ENCODE data around the gene HSD17B1.

HSD17B1 gene

GRCh38 chr17:42514867-42515266 is 37.9 kb upstream of the HSD17B1 start:
- Histone ChIP-seq H3K4me1 (ENCODE audit: low read length) (no peaks in the 10 kb centered on the region), H3F3A (ENCODE audit: insufficient read depth, low read length) (no peaks in the 10 kb centered on the region), H3K4me3 (ENCODE audit: low read length) (no peak overlapping the region), H3K9me3 (replicated peaks; ENCODE audit: insufficient read depth, low read length) (no peaks in the 10 kb centered on the region), H3K27me3 (replicated peaks; ENCODE audit: insufficient read depth, low read length) (no peaks in the 10 kb centered on the region), H3K9me2 (replicated peaks; ENCODE audit: insufficient read depth, low read length) (no peaks in the 10 kb centered on the region), H2AFZ (ENCODE audit: low read length) (no peak overlapping the region), H3K27ac (ENCODE audit: low read length) (no peak overlapping the region), H3K4me2 (ENCODE audit: low read depth, low read length) (no peak overlapping the region), H4K20me1 (ENCODE audit: insufficient read depth, low read length) (no peaks in the 10 kb centered on the region), H3K79me2 (ENCODE audit: low read length) (no peaks in the 10 kb centered on the region), H3K9ac (ENCODE audit: low read length) (no peak overlapping the region), H3K36me3 (replicated peaks; ENCODE audit: insufficient read depth, low read length) (no peaks in the 10 kb centered on the region)
- no peak for DNase-seq
- no peak for TF ChIP-seq EZH2 (optimal IDR thresholded peaks at IDR 0.05; ENCODE audit: low read depth, low read length)
- no peak for TF ChIP-seq CTCF (IDR thresholded peaks at IDR 0.05; ENCODE audit: low read length)
- TF ChIP-seq EZH2phosphoT487 (IDR thresholded peaks at IDR 0.05; ENCODE audit: low read length) = no peak

GRCh38 chr17:42517516-42517915 is 35.2 kb upstream of the HSD17B1 start:
- H3K27me3 ChIP-seq (replicated peaks; ENCODE audit: insufficient read depth, low read length) = no peaks in the 10 kb centered on the region
- H3K4me3 ChIP-seq (ENCODE audit: low read length) = no peak overlapping the region
- H2AFZ ChIP-seq (ENCODE audit: low read length) = no peak overlapping the region
- no peaks in the 10 kb centered on the region for H3K79me2 ChIP-seq (ENCODE audit: low read length)
- H3K27ac ChIP-seq (ENCODE audit: low read length) = no peak overlapping the region
- H3K4me2 ChIP-seq (ENCODE audit: low read depth, low read length) = no peak overlapping the region
- DNase-seq = peak; percentile 70
- no peaks in the 10 kb centered on the region for H3K36me3 ChIP-seq (replicated peaks; ENCODE audit: insufficient read depth, low read length)
- no peaks in the 10 kb centered on the region for H3K9me2 ChIP-seq (replicated peaks; ENCODE audit: insufficient read depth, low read length)
- H3K4me1 ChIP-seq (ENCODE audit: low read length) = no peaks in the 10 kb centered on the region
- no peaks in the 10 kb centered on the region for H3K9me3 ChIP-seq (replicated peaks; ENCODE audit: insufficient read depth, low read length)
- no peak overlapping the region for H3K9ac ChIP-seq (ENCODE audit: low read length)
- H3F3A ChIP-seq (ENCODE audit: insufficient read depth, low read length) = no peaks in the 10 kb centered on the region
- TF ChIP-seq EZH2phosphoT487 (IDR thresholded peaks at IDR 0.05; ENCODE audit: low read length) (no peak), EZH2 (optimal IDR thresholded peaks at IDR 0.05; ENCODE audit: low read depth, low read length) (no peak), CTCF (IDR thresholded peaks at IDR 0.05; ENCODE audit: low read length) (peak; percentile 98)
- no peaks in the 10 kb centered on the region for H4K20me1 ChIP-seq (ENCODE audit: insufficient read depth, low read length)

- Histone ChIP-seq H3K4me2 (ENCODE audit: low read depth, low read length) (no peak overlapping the region), H3K4me3 (ENCODE audit: low read length) (no peak overlapping the region), H3K27ac (ENCODE audit: low read length) (no peak overlapping the region), H3K9ac (ENCODE audit: low read length) (no peak overlapping the region), H3K4me1 (ENCODE audit: low read length) (no peaks in the 10 kb centered on the region), H3K27me3 (replicated peaks; ENCODE audit: insufficient read depth, low read length) (no peaks in the 10 kb centered on the region), H3K79me2 (ENCODE audit: low read length) (no peaks in the 10 kb centered on the region), H2AFZ (ENCODE audit: low read length) (no peak overlapping the region), H3K9me3 (replicated peaks; ENCODE audit: insufficient read depth, low read length) (no peaks in the 10 kb centered on the region), H3F3A (ENCODE audit: insufficient read depth, low read length) (no peaks in the 10 kb centered on the region), H3K9me2 (replicated peaks; ENCODE audit: insufficient read depth, low read length) (no peaks in the 10 kb centered on the region), H4K20me1 (ENCODE audit: insufficient read depth, low read length) (no peaks in the 10 kb centered on the region), H3K36me3 (replicated peaks; ENCODE audit: insufficient read depth, low read length) (no peaks in the 10 kb centered on the region)
- no peak for DNase-seq
- no peak for TF ChIP-seq EZH2phosphoT487 (IDR thresholded peaks at IDR 0.05; ENCODE audit: low read length)
Observed at GRCh38 chr17:42518046-42518754, 34.5 kb upstream of the HSD17B1 start.
